ENCODE measurements around the gene LAMP1. TPM values are rescaled to one million over a fixed set of nuclear protein-coding genes. Genes with fewer than 3 reads are reported as not detected.

The LAMP1 gene
- total and polyA plus RNA-seq, 2 experiments from 2014 or later, result 34.5 to 107 TPM

GRCh38 chr13:113297370-113298042, 467 bp downstream of the LAMP1 start:
- Mint-ChIP-seq H3K9me3 (peaks cover 8% of the 10 kb centered on the region; the same call in 2 of the 3 replicates), H3K4me1 (peaks cover 12% of the 10 kb centered on the region), H3K36me3 (ENCODE audit: low read depth) (peaks cover 8% of the 10 kb centered on the region; the same call in 2 of the 3 replicates), H3K27ac (peak overlapping the region; percentile 97), H3K27me3 (ENCODE audit: insufficient read depth, low read depth, poor library complexity) (peaks cover 19% of the 10 kb centered on the region), H3K4me3 (peak overlapping the region; percentile 97)
- 0 out of 2 replicates have a peak, but pooled peaks cover 13% of the 10 kb centered on the region for H3F3A ChIP-seq (replicated peaks; ENCODE audit: low read depth)
- peaks cover 4% of the 10 kb centered on the region; the same call in 1 of the 2 replicates for H3K4me1 ChIP-seq (ENCODE audit: insufficient read depth)
- H3K9me2 ChIP-seq (ENCODE audit: insufficient read depth), result no peaks in the 10 kb centered on the region
- peaks cover 51% of the 10 kb centered on the region for H3K79me2 ChIP-seq (replicated peaks; ENCODE audit: insufficient read depth)
- DNase-seq (ENCODE audit: low spot score) (peak; percentile 34), ATAC-seq (no peak)
- peaks cover 5% of the 10 kb centered on the region for H4K20me1 ChIP-seq (replicated peaks; ENCODE audit: insufficient read depth)
- H3K27ac ChIP-seq (ENCODE audit: low read depth), result peak overlapping the region; percentile 45; the same call in 1 of the 2 replicates
- H2AFZ ChIP-seq, result peak overlapping the region; percentile 47; the same call in 1 of the 2 replicates
- H3K36me3 ChIP-seq (ENCODE audit: insufficient read depth), result no peaks in the 10 kb centered on the region
- no peaks in the 10 kb centered on the region for H3K27me3 ChIP-seq (ENCODE audit: insufficient read depth)
- TF ChIP-seq ZNF462 (CRISPR knock-in tag; IDR thresholded peaks at IDR 0.05), result no peak
- no peak for TF ChIP-seq REST (IDR thresholded peaks at IDR 0.05; ENCODE audit: unreplicated experiment)
- TF ChIP-seq STAT1 (IDR thresholded peaks at IDR 0.05; ENCODE audit: unreplicated experiment), result no peak
- TF ChIP-seq, protein P1, sequence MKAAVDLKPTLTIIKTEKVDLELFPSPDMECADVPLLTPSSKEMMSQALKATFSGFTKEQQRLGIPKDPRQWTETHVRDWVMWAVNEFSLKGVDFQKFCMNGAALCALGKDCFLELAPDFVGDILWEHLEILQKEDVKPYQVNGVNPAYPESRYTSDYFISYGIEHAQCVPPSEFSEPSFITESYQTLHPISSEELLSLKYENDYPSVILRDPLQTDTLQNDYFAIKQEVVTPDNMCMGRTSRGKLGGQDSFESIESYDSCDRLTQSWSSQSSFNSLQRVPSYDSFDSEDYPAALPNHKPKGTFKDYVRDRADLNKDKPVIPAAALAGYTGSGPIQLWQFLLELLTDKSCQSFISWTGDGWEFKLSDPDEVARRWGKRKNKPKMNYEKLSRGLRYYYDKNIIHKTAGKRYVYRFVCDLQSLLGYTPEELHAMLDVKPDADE (IDR thresholded peaks at IDR 0.05), result no peak
- TF ChIP-seq CREB1 (CRISPR knock-in tag; IDR thresholded peaks at IDR 0.05; ENCODE audit: low read depth), result no peak
- TF ChIP-seq EZH2 (IDR thresholded peaks at IDR 0.05; ENCODE audit: low read depth, unreplicated experiment), result no peak
- no peak for TF ChIP-seq POLR2AphosphoS5 (IDR thresholded peaks at IDR 0.05; ENCODE audit: low read depth)
- H3K4me2 ChIP-seq, result peak overlapping the region; percentile 99
- peak overlapping the region; percentile 90 for H3K4me3 ChIP-seq

Measured in GM23338 (cell line).